ENCODE measurements around the gene IGFBP5. TPM values are rescaled to one million over a fixed set of nuclear protein-coding genes. Genes with fewer than 3 reads are reported as not detected.

The IGFBP5 gene
- total RNA-seq, 2 experiments from 2014 or later: not detected

DNA sequence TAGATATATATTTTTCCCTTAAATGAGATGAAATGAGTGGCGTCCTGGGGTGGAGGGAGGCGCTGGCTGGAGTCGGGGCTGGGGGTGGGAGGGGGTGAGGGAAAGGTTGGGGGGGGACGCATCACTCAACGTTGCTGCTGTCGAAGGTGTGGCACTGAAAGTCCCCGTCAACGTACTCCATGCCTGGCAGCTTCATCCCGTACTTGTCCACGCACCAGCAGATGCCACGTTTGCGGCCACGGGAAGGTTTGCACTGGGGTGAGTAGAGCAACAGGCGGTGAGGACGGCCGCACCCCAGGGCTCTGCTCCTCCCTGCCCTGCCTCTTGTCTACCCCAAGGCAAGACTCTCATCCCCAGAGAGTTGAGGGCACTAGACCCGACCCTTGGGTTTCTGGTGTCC is 18.7 kb downstream of the IGFBP5 start:
- Histone ChIP-seq H3K9me3 (ENCODE audit: low read length) (no peaks in the 10 kb centered on the region), H3K4me1 (ENCODE audit: insufficient read depth, low read length, poor library complexity, severe bottlenecking) (no peaks in the 10 kb centered on the region), H3K79me2 (ENCODE audit: insufficient read depth, low read depth, low read length) (no peaks in the 10 kb centered on the region), H3K9me2 (ENCODE audit: insufficient read depth, low read length) (no peaks in the 10 kb centered on the region), H3K4me3 (ENCODE audit: low read depth, low read length, poor library complexity, severe bottlenecking) (no peak overlapping the region), H2AFZ (ENCODE audit: low read length) (no peak overlapping the region), H3K27ac (ENCODE audit: low read depth, low read length, poor library complexity, severe bottlenecking) (no peak overlapping the region), H3K4me2 (ENCODE audit: low read length) (no peak overlapping the region), H3K36me3 (ENCODE audit: insufficient read depth, low read length) (no peaks in the 10 kb centered on the region), H4K20me1 (ENCODE audit: insufficient read depth, low read length) (no peaks in the 10 kb centered on the region)
- POLR2A ChIA-PET: no interaction called here
- intact Hi-C loops (cut with micrococcal nuclease; ENCODE audit: unreplicated experiment): no loop called here
- no peak for DNase-seq (ENCODE audit: low spot score)
- BruUV-seq (replicated peaks): no TSS peak
- CTCF ChIA-PET (ENCODE audit: unreplicated experiment): no interaction called here
- TF ChIP-seq EZH2phosphoT487 (IDR thresholded peaks at IDR 0.05; ENCODE audit: borderline replicate concordance, low read depth, low read length): no peak
- TF ChIP-seq CTCF (conservative IDR thresholded peaks at IDR 0.05; ENCODE audit: low read length): no peak

DNA sequence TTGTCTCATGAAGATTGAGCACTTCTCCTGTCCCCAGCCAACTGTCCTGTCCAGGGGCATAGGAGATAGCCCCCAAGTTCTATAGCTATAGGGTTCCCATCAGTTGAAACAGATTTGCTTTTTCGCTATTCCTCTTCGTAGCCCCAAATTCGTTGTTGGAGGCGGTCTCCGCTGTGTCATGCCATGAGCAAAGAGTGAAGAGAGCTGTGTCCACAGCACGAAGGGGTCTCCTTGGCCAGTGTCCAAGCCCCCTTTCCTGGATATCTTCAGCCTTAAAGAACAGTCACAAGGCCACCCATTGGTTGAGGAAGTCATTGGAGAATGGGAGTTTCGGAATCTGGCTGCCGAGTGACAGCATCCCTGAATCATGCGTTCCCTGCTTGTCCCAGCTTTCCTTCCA is 21.0 kb downstream of the IGFBP5 start:
- Histone ChIP-seq H3K9me3 (ENCODE audit: low read length) (no peaks in the 10 kb centered on the region), H3K36me3 (ENCODE audit: insufficient read depth, low read length) (no peaks in the 10 kb centered on the region), H3K27ac (ENCODE audit: low read depth, low read length, poor library complexity, severe bottlenecking) (no peak overlapping the region), H3K4me3 (ENCODE audit: low read depth, low read length, poor library complexity, severe bottlenecking) (no peak overlapping the region), H3K79me2 (ENCODE audit: insufficient read depth, low read depth, low read length) (no peaks in the 10 kb centered on the region), H3K4me1 (ENCODE audit: insufficient read depth, low read length, poor library complexity, severe bottlenecking) (no peaks in the 10 kb centered on the region), H2AFZ (ENCODE audit: low read length) (no peak overlapping the region), H4K20me1 (ENCODE audit: insufficient read depth, low read length) (no peaks in the 10 kb centered on the region), H3K4me2 (ENCODE audit: low read length) (no peak overlapping the region), H3K9me2 (ENCODE audit: insufficient read depth, low read length) (no peaks in the 10 kb centered on the region)
- no TSS peak for BruUV-seq (replicated peaks)
- ChIA-PET POLR2A (interaction anchor here (1.4 kb wide), 1 partner anchor 10 kb away, joined by 3 read pairs; no protein-coding TSS in a partner anchor), CTCF (ENCODE audit: unreplicated experiment) (no interaction called here)
- intact Hi-C loops (cut with micrococcal nuclease; ENCODE audit: unreplicated experiment): no loop called here
- TF ChIP-seq CTCF (conservative IDR thresholded peaks at IDR 0.05; ENCODE audit: low read length) (no peak), EZH2phosphoT487 (IDR thresholded peaks at IDR 0.05; ENCODE audit: borderline replicate concordance, low read depth, low read length) (no peak)
- DNase-seq (ENCODE audit: low spot score): no peak

- Histone ChIP-seq H3K4me3 (ENCODE audit: low read depth, low read length, poor library complexity, severe bottlenecking) (no peak overlapping the region), H3K79me2 (ENCODE audit: insufficient read depth, low read depth, low read length) (no peaks in the 10 kb centered on the region), H4K20me1 (ENCODE audit: insufficient read depth, low read length) (no peaks in the 10 kb centered on the region), H3K9me2 (ENCODE audit: insufficient read depth, low read length) (no peaks in the 10 kb centered on the region), H3K36me3 (ENCODE audit: insufficient read depth, low read length) (no peaks in the 10 kb centered on the region), H2AFZ (ENCODE audit: low read length) (no peak overlapping the region), H3K9me3 (ENCODE audit: low read length) (no peaks in the 10 kb centered on the region), H3K4me2 (ENCODE audit: low read length) (no peak overlapping the region), H3K4me1 (ENCODE audit: insufficient read depth, low read length, poor library complexity, severe bottlenecking) (no peaks in the 10 kb centered on the region), H3K27ac (ENCODE audit: low read depth, low read length, poor library complexity, severe bottlenecking) (no peak overlapping the region)
- intact Hi-C loops (cut with micrococcal nuclease; ENCODE audit: unreplicated experiment): no loop called here
- ChIA-PET POLR2A (interaction anchor here (1.4 kb wide), 1 partner anchor 9 kb away, joined by 3 read pairs; no protein-coding TSS in a partner anchor), CTCF (ENCODE audit: unreplicated experiment) (no interaction called here)
- no TSS peak for BruUV-seq (replicated peaks)
- TF ChIP-seq EZH2phosphoT487 (IDR thresholded peaks at IDR 0.05; ENCODE audit: borderline replicate concordance, low read depth, low read length): no peak
- TF ChIP-seq CTCF (conservative IDR thresholded peaks at IDR 0.05; ENCODE audit: low read length): no peak
- DNase-seq (ENCODE audit: low spot score): no peak
Measured at GRCh38 chr2:216673609-216674008, 21.7 kb downstream of the IGFBP5 start.
